ENCODE data around the gene SYCP2L. TPM values are rescaled to one million over a fixed set of nuclear protein-coding genes. Genes with fewer than 3 reads are reported as not detected.

Gene SYCP2L
- total and polyA plus RNA-seq, 10 of the 15 experiments (the other 5 are each of a cell fraction or from before 2014, with no cell fraction given) = 0.03 to 0.12 (median 0.04) TPM; not detected in 7

DNA sequence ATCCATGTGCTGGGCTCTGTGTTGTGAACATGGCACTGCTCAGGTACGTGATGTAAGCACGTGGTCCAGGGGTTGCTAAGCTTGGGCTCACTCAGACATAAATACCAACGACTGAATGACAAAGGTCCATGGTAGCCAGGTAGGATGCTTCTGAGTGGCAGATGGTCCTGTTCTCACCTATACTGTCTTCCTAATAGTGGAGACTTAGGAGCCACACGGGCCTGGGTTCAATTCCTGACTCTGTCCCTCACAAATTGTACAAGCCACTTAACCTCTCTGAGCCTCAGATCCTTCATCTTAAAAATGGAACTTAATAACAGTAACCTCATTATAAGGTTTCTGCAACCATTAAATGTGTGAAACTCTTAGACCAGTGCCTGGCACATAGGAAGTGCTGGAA, 11.8 kb upstream of the SYCP2L start (continued):
- TF ChIP-seq, protein P1, sequence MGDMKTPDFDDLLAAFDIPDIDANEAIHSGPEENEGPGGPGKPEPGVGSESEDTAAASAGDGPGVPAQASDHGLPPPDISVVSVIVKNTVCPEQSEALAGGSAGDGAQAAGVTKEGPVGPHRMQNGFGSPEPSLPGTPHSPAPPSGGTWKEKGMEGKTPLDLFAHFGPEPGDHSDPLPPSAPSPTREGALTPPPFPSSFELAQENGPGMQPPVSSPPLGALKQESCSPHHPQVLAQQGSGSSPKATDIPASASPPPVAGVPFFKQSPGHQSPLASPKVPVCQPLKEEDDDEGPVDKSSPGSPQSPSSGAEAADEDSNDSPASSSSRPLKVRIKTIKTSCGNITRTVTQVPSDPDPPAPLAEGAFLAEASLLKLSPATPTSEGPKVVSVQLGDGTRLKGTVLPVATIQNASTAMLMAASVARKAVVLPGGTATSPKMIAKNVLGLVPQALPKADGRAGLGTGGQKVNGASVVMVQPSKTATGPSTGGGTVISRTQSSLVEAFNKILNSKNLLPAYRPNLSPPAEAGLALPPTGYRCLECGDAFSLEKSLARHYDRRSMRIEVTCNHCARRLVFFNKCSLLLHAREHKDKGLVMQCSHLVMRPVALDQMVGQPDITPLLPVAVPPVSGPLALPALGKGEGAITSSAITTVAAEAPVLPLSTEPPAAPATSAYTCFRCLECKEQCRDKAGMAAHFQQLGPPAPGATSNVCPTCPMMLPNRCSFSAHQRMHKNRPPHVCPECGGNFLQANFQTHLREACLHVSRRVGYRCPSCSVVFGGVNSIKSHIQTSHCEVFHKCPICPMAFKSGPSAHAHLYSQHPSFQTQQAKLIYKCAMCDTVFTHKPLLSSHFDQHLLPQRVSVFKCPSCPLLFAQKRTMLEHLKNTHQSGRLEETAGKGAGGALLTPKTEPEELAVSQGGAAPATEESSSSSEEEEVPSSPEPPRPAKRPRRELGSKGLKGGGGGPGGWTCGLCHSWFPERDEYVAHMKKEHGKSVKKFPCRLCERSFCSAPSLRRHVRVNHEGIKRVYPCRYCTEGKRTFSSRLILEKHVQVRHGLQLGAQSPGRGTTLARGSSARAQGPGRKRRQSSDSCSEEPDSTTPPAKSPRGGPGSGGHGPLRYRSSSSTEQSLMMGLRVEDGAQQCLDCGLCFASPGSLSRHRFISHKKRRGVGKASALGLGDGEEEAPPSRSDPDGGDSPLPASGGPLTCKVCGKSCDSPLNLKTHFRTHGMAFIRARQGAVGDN (IDR thresholded peaks at IDR 0.05) = no peak
- TF ChIP-seq KAT2A (conservative IDR thresholded peaks at IDR 0.05; ENCODE audit: control insufficient read depth, low read depth, low read length) = no peak
- no peak for TF ChIP-seq SPI1 (IDR thresholded peaks at IDR 0.05; ENCODE audit: borderline replicate concordance, insufficient read depth, low read depth, low read length)
- TF ChIP-seq SIN3A (IDR thresholded peaks at IDR 0.05; ENCODE audit: low read depth, low read length) = no peak
- TF ChIP-seq EGR1 (IDR thresholded peaks at IDR 0.05; ENCODE audit: borderline replicate concordance in 1 of 2, low read depth in 2 of 2, low read length in 2 of 2) = no peak
- no peak for TF ChIP-seq TBL1XR1 (IDR thresholded peaks at IDR 0.05; ENCODE audit: low read depth, low read length)
- TF ChIP-seq STAT3 (IDR thresholded peaks at IDR 0.05; ENCODE audit: low read depth, low read length) = no peak
- no peak for TF ChIP-seq TAF1 (IDR thresholded peaks at IDR 0.05; ENCODE audit: borderline replicate concordance, low read depth, low read length)
- no peak for TF ChIP-seq ETV6 (conservative IDR thresholded peaks at IDR 0.05 in 1 of 2, IDR thresholded peaks at IDR 0.05 in 1 of 2; ENCODE audit: borderline replicate concordance in 1 of 2, low read depth in 1 of 2)
- no peak for TF ChIP-seq NR2C1 (IDR thresholded peaks at IDR 0.05)

Measured in GM12878 (cell line).